ENCODE measurements around the gene ALAS2. TPM values are rescaled to one million over a fixed set of nuclear protein-coding genes. Genes with fewer than 3 reads are reported as not detected.
"Not testable (repeated sequence)": the region's sequence is repeated elsewhere in the genome, so short reads cannot be mapped to it uniquely, and the experiment has no call there.

ALAS2 gene
- not detected for total RNA-seq
- polyA plus RNA-seq = not detected

DNA sequence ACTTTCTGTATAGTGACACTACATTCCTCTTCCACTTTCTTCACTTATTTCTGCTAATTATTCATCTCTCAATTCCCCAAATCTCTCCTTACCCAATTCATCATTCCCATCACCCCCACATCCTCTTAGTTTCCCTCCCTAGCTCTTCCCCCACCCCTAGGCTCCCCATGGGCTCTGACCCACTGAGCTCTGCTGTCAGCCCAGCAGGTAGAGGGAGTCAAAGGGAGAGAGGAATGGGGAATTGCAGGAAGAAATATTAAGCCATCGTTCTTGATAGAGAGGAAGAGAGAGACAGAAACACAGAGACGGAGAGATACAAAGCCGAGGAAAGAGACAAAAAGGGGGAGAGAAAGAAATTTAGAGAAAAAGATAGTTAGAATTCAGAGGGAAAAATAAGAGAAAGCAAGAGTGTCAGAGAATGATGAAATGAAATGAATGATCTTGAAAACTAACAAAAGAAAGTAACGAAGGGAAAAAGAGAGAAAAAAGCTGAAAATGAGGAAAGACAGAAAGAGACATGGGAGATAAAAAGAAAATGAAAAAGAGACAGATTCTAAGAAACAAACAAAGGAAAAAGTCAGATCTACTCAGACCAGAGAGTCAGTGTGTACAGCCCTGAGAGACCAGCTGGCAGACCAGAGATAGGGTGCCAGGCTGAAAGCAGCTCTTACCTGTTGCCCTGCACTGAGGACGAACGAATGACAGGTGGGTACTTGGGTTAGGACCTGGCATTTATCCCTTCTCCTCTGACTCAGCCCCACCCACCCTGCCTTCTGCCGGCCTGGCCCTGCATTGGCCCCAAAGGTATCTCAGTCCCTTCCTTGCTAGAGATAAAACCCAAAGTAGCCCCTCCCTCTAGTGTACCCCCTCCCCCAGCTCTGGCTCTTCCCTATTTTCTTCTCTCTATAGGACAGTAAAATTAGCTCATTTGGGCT is at the start of gene ALAS2:
TSS of gene ALAS2 (minus strand) at position 707 of the 935 bp plus-strand sequence. CDS start 4,977 bp downstream, outside the sequence.
- ATAC-seq (ENCODE audit: low read depth in 2 of 2) (no peak), DNase-seq (no peak)
- Mint-ChIP-seq H3K4me1 (no peaks in the 10 kb centered on the region), H3K36me3 (no peaks in the 10 kb centered on the region), H3K27me3 (no peaks in the 10 kb centered on the region), H3K4me3 (no peak within 1 kb of the TSS), H3K27ac (no peak within 1 kb of the TSS), H3K9me3 (peaks cover 0 to 1% (median 0%) of the 10 kb centered on the region in 7 donors)
- Histone ChIP-seq H3K27ac (ENCODE audit: insufficient read depth, low read length, poor library complexity, severe bottlenecking) (no peak within 1 kb of the TSS), H3K9me3 (ENCODE audit: control insufficient read depth in 2 of 2, low read length in 2 of 2) (no peaks in the 10 kb centered on the region), H3K36me3 (ENCODE audit: control insufficient read depth, insufficient read depth, low read length) (no peaks in the 10 kb centered on the region), H3K4me3 (ENCODE audit: low read depth, low read length) (no peak within 1 kb of the TSS), H3K4me1 (ENCODE audit: control insufficient read depth, insufficient read depth, low read length, poor library complexity, severe bottlenecking) (no peaks in the 10 kb centered on the region), H3K27me3 (ENCODE audit: control insufficient read depth, insufficient read depth, low read length) (no peaks in the 10 kb centered on the region)

DNA sequence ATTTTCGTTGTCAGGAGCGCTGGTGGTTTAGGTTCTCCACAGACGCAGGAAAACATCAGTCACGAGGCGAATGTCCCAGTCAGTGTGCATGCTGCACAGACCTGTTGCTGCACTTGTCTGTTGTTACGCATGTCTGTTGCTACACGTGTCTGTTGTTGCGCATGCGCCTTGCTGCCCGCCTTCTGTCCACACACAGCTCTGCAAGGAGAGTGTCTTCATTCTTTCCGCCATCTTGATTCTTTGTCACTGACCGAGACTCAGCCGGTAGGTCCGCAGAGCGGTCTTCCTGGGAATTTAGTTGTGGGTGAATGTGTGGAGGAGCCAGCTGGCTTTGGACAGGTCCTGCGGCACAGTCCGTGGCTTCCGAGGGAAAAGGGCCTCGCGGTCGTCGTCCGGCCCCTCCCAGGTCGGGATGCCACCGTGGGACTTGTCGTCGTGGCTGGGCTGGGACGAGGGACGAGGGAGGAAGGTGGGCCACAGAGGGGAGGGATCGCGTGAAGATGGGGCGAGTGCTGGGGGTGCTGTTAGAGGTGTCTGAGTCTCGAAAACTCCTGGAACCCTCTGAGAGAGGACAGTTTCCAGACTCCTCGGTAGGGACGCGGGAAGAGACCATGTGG is 44.2 kb upstream of the ALAS2 start, which contains the start of gene PAGE2B:
TSS of gene PAGE2B (plus strand) at position 180 of the 617 bp plus-strand sequence. CDS start 1,012 bp downstream, outside the sequence.
- Mint-ChIP-seq H3K4me3 (no peak within 1 kb of the TSS), H3K27me3 (peaks cover 11% of the 10 kb centered on the region), H3K9me3 (peaks cover 0 to 1% (median 0%) of the 10 kb centered on the region in 7 donors), H3K4me1 (no peaks in the 10 kb centered on the region), H3K36me3 (peaks cover 2% of the 10 kb centered on the region), H3K27ac (no peak within 1 kb of the TSS)
- Histone ChIP-seq H3K36me3 (ENCODE audit: control insufficient read depth, insufficient read depth, low read length) (no peaks in the 10 kb centered on the region), H3K27ac (ENCODE audit: insufficient read depth, low read length, poor library complexity, severe bottlenecking) (no peak within 1 kb of the TSS), H3K4me3 (ENCODE audit: low read depth, low read length) (no peak within 1 kb of the TSS), H3K27me3 (ENCODE audit: control insufficient read depth, insufficient read depth, low read length) (no peaks in the 10 kb centered on the region), H3K9me3 (ENCODE audit: control insufficient read depth in 2 of 2, low read length in 2 of 2) (no peaks in the 10 kb centered on the region), H3K4me1 (ENCODE audit: control insufficient read depth, insufficient read depth, low read length, poor library complexity, severe bottlenecking) (no peaks in the 10 kb centered on the region)
- no peak for ATAC-seq (ENCODE audit: low read depth in 2 of 2)
- DNase-seq = no peak

- H3K4me1 ChIP-seq (ENCODE audit: control insufficient read depth, insufficient read depth, low read length, poor library complexity, severe bottlenecking) = no peaks in the 10 kb centered on the region
- no peak overlapping the region for H3K4me3 ChIP-seq (ENCODE audit: low read depth, low read length)
- DNase-seq (no peak), ATAC-seq (ENCODE audit: low read depth in 2 of 2) (no peak)
- H3K9me3 Mint-ChIP-seq = peaks cover 0 to 2% (median 0%) of the 10 kb centered on the region in 7 donors
- H3K27ac ChIP-seq (ENCODE audit: insufficient read depth, low read length, poor library complexity, severe bottlenecking) = no peak overlapping the region
- no peaks in the 10 kb centered on the region for H3K4me1 Mint-ChIP-seq
- H3K36me3 Mint-ChIP-seq = peaks cover 4% of the 10 kb centered on the region
- peaks cover 14% of the 10 kb centered on the region for H3K27me3 Mint-ChIP-seq
- no peaks in the 10 kb centered on the region for H3K36me3 ChIP-seq (ENCODE audit: control insufficient read depth, insufficient read depth, low read length)
- no peak overlapping the region for H3K27ac Mint-ChIP-seq
- no peaks in the 10 kb centered on the region for H3K9me3 ChIP-seq (ENCODE audit: control insufficient read depth in 2 of 2, low read length in 2 of 2)
- H3K4me3 Mint-ChIP-seq = no peak overlapping the region
- no peaks in the 10 kb centered on the region for H3K27me3 ChIP-seq (ENCODE audit: control insufficient read depth, insufficient read depth, low read length)
Observed at GRCh38 chrX:55072286-55072685, 41.5 kb upstream of the ALAS2 start.

DNA sequence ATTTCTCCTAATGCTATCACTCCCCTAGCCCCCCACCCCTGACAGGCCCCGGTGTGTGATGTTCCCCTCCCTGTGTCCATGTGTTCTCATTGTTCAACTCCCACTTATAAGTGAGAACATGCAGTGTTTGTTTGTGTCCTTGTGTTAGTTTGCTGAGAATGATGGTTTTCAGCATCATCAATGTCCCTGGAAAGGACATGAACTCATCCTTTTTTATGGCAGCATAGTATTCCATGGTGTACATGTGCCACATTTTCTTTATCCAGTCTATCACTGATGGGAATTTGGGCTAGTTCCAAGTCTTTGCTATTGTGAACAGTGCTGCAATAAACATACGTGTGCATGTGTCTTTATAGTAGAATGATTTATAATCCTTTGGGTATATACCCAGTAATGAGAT is 36.4 kb upstream of the ALAS2 start:
- not testable (repeated sequence) for H3K4me1 ChIP-seq (ENCODE audit: control insufficient read depth, insufficient read depth, low read length, poor library complexity, severe bottlenecking); H3K9me3 Mint-ChIP-seq; H3K36me3 ChIP-seq (ENCODE audit: control insufficient read depth, insufficient read depth, low read length); ATAC-seq (ENCODE audit: low read depth in 2 of 2); H3K4me3 ChIP-seq (ENCODE audit: low read depth, low read length); H3K9me3 ChIP-seq (ENCODE audit: control insufficient read depth in 2 of 2, low read length in 2 of 2); H3K27ac ChIP-seq (ENCODE audit: insufficient read depth, low read length, poor library complexity, severe bottlenecking); H3K4me1 Mint-ChIP-seq; H3K27me3 ChIP-seq (ENCODE audit: control insufficient read depth, insufficient read depth, low read length); H3K27ac Mint-ChIP-seq; DNase-seq; H3K36me3 Mint-ChIP-seq
- H3K27me3 Mint-ChIP-seq = peaks cover 18% of the 10 kb centered on the region
- peak overlapping the region in 1 of 4 donors; percentile 65 for H3K4me3 Mint-ChIP-seq

GRCh38 chrX:55057675-55058249 is 27.0 kb upstream of the ALAS2 start:
- H3K4me3 Mint-ChIP-seq = peak overlapping the region in 3 of 4 donors; percentile 59 to 81 (median 77)
- ATAC-seq (ENCODE audit: low read depth in 2 of 2) = peak; percentile 50 to 65
- H3K36me3 Mint-ChIP-seq = no peaks in the 10 kb centered on the region
- H3K4me1 Mint-ChIP-seq = peaks cover 0 to 17% (median 13%) of the 10 kb centered on the region in 4 donors
- peak; percentile 3 to 50 (median 36) for DNase-seq
- peaks cover 9% of the 10 kb centered on the region for H3K27me3 Mint-ChIP-seq
- Histone ChIP-seq H3K9me3 (ENCODE audit: control insufficient read depth in 2 of 2, low read length in 2 of 2) (no peaks in the 10 kb centered on the region), H3K36me3 (ENCODE audit: control insufficient read depth, insufficient read depth, low read length) (no peaks in the 10 kb centered on the region), H3K4me3 (ENCODE audit: low read depth, low read length) (peak overlapping the region; percentile 78), H3K4me1 (ENCODE audit: control insufficient read depth, insufficient read depth, low read length, poor library complexity, severe bottlenecking) (peaks cover 14% of the 10 kb centered on the region), H3K27ac (ENCODE audit: insufficient read depth, low read length, poor library complexity, severe bottlenecking) (no peak overlapping the region), H3K27me3 (ENCODE audit: control insufficient read depth, insufficient read depth, low read length) (no peaks in the 10 kb centered on the region)
- H3K27ac Mint-ChIP-seq = peak overlapping the region in 2 of 3 donors; percentile 36 to 73
- no peaks in the 10 kb centered on the region for H3K9me3 Mint-ChIP-seq

GRCh38 chrX:55056820-55057674 is 26.3 kb upstream of the ALAS2 start:
- peaks cover 14% of the 10 kb centered on the region for H3K4me1 ChIP-seq (ENCODE audit: control insufficient read depth, insufficient read depth, low read length, poor library complexity, severe bottlenecking)
- H3K27ac ChIP-seq (ENCODE audit: insufficient read depth, low read length, poor library complexity, severe bottlenecking) = no peak overlapping the region
- no peaks in the 10 kb centered on the region for H3K27me3 ChIP-seq (ENCODE audit: control insufficient read depth, insufficient read depth, low read length)
- Mint-ChIP-seq H3K27ac (peak overlapping the region; percentile 36 to 73 (median 38)), H3K27me3 (peaks cover 5% of the 10 kb centered on the region), H3K36me3 (no peaks in the 10 kb centered on the region), H3K9me3 (peaks cover 0 to 3% (median 0%) of the 10 kb centered on the region in 7 donors), H3K4me3 (peak overlapping the region; percentile 11 to 77 (median 54)), H3K4me1 (peaks cover 0 to 17% (median 13%) of the 10 kb centered on the region in 4 donors)
- ATAC-seq (ENCODE audit: low read depth in 2 of 2) = peak; percentile 72 to 85
- peak overlapping the region; percentile 78 for H3K4me3 ChIP-seq (ENCODE audit: low read depth, low read length)
- H3K36me3 ChIP-seq (ENCODE audit: control insufficient read depth, insufficient read depth, low read length) = no peaks in the 10 kb centered on the region
- peak; percentile 10 to 54 (median 40) for DNase-seq
- no peaks in the 10 kb centered on the region for H3K9me3 ChIP-seq (ENCODE audit: control insufficient read depth in 2 of 2, low read length in 2 of 2)

DNA sequence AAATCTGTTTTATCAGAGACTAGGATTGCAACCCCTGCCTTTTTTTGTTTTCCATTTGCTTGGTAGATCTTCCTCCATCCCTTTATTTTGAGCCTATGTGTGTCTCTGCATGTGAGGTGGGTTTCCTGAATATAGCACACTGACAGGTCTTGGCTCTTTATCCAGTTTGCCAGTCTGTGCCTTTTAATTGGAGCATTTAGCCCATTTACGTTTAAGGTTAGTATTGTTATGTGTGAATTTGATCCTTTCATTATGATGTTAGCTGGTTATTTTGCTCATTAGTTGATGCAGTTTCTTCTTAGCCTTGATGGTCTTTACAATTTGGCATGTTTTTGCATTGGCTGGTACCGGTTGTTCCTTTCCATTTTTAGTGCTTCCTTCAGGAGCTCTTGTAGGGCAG is 19.8 kb upstream of the ALAS2 start:
- not testable (repeated sequence) for H3K4me1 Mint-ChIP-seq, H3K27ac Mint-ChIP-seq

More for the DNA sequence above, 19.8 kb upstream of the ALAS2 start:
- H3K36me3 ChIP-seq (ENCODE audit: control insufficient read depth, insufficient read depth, low read length); H3K4me3 Mint-ChIP-seq; ATAC-seq (ENCODE audit: low read depth in 2 of 2); H3K36me3 Mint-ChIP-seq; H3K4me3 ChIP-seq (ENCODE audit: low read depth, low read length); H3K4me1 ChIP-seq (ENCODE audit: control insufficient read depth, insufficient read depth, low read length, poor library complexity, severe bottlenecking); H3K27me3 Mint-ChIP-seq; DNase-seq; H3K9me3 ChIP-seq (ENCODE audit: control insufficient read depth in 2 of 2, low read length in 2 of 2); H3K27me3 ChIP-seq (ENCODE audit: control insufficient read depth, insufficient read depth, low read length); H3K9me3 Mint-ChIP-seq; H3K27ac ChIP-seq (ENCODE audit: insufficient read depth, low read length, poor library complexity, severe bottlenecking): not testable (repeated sequence)
